Stimulated activated CD4-positive, alpha-beta T cell treated with anti-CD3 and anti-CD28 coated beads, Interleukin-1b, Interleukin-23, amount 100 ng/mL, for 1 hour (primary cell): ENCODE results near the gene KIRREL3.

Experiments
- DNase-seq, 2 donors: peaks; one replicate each; pipeline ENCODE4 v3.0.0-alpha.2; 2020; ENCODE audit warnings: low read depth in 2 of 2

The KIRREL3 gene

GRCh38 chr11:126578426-126578825 lies 422.1 kb downstream of the KIRREL3 start:
- no peak for DNase-seq

DNA sequence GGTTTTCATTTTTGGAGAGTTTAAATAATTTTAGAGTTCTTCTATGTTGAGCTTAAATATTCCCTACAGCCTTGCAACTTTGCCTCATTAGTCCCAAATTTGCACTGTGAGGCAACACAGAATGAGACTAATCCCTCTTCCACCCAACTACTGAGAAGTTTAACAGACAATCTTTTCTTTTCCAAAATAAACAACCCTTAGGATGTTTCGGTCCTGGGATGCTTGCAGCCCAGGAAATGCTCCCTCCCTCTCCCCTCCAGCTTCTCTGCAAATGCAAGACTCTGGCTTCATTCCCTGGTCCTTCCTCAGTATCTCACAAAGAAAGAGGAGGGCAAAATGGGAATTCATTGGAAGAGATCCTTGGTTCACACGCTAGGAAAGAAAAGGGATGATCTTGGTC lies 422.5 kb downstream of the KIRREL3 start:
- DNase-seq = no peak

DNA sequence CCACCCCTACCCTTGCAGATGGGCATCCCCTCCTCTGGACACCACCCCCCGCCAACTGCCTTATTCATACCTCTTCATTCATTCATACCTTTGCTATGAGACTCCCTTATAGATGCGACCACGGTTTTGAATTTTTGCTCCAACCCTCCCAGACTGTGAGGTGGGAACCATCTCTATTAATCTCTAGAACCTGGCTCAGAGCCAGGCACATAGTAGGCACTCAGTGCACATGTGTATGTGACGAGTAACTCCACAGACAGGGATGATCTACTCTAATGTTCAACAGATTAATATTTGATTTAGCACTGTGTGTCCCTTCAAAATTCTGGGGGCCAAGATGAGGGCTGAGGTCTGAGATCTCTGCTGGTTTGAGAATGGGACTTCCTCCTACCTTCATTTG lies 424.7 kb downstream of the KIRREL3 start:
- DNase-seq = no peak

GRCh38 chr11:126573325-126573978 lies 427.1 kb downstream of the KIRREL3 start:
- no peak for DNase-seq

DNA sequence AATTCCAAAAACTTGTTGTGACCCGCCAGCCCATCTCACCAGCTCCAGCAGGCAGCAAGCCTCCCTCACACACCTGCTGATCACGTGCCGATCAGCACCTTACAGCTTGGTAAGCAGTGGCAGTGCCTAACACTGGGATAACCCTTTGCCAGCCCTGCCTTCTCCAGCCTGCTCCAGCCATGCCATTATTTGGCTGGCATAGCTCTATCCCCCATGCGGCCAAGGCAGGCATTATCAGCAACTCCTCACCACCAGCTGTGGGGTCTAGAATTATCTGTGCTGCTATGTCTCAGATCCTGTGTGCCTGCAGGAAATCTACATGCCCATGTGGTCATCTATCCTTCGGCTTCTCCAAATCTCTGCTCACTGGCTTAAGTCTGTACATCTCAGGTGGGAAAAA lies 430.1 kb downstream of the KIRREL3 start:
- no peak for DNase-seq

DNA sequence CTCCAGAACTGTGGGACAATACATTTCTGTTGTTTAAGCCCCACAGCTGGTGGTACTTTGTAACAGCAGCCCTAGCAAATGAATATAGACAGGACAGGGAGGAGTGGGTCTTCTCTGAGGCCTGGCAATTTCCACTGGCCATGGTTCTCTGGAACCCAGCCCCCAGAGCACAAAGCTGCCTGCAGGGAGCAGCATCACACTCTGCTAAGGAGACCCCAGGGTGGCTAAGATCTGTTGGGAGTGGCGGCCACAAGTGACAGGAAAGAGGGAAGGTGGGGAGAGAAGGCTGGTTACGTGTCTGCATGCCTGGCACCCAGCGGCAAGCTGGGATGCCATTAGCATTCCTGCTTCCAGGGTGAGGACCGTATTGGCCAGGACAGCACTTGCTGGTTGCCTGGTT lies 433.2 kb downstream of the KIRREL3 start:
- no peak for DNase-seq

- no peak for DNase-seq
Measured at GRCh38 chr11:126564566-126564965, 436.0 kb downstream of the KIRREL3 start.

GRCh38 chr11:126561327-126561893 lies 439.2 kb downstream of the KIRREL3 start:
- DNase-seq = no peak

- no peak for DNase-seq
Measured at GRCh38 chr11:126560221-126560620, 440.3 kb downstream of the KIRREL3 start.

DNA sequence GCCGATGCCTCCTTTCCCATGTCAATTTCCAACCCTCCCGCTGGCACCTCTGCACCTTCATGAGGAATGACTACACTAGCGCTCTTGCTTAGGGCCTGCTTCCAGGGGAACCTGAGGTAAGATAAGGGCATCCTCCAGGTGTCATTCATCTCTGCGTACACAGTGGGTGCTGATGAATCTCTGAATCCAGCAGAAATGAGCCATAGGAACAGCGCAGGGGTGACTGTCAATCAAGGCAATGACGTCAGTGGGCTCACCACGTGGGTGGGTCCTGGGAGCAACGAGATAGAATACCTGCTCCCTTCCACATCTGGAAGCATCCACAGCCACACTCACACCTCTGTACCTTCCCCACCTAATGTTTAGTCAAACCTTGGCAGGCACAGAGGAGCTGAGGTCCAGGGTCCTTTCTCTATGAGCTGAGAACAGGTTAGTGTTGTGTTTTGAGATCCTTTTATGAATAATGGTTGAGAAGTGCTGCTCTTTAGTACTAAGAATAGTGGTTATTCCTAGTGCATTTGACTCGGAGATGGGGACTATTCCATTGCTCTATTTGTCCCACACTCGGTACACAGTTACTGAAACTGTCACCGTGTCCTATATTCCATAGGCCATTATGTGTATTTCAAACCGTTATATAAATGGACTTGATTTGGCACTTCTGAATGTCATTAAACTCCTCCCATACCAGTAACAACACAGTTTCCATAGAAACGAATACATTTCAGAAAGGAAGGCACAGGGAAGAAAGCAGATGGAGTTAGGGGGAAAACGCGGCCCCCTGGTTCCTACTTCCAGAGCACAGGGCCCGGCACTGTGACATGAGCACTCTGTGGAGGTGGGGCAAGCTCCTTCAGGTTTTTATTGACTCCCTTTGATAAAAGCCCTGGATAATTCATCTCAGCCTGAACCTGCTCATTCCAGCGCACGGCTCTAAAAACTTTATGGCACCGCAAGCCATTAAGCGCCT lies 451.7 kb downstream of the KIRREL3 start:
- DNase-seq = no peak

- DNase-seq = no peak
Measured at GRCh38 chr11:126547691-126548090, 452.9 kb downstream of the KIRREL3 start.

DNA sequence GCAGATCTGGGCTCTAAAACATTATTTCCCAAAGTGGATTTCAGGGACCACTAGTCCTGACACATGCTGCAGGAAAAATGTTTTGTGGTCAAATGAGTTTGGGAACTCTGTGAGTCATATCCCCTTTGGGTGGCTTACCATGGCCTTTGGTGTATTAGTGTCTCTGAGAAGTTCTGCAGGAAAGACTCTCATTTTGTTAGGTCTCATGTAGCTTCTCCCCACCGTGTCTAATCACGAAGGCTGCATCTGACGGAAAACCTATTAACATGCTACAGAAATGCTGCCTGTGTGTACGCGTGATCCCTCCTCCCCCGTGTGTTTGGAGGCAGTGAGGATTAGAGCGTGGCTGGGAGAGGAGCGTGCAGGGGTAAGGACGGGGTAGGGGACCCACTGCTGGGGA lies 453.4 kb downstream of the KIRREL3 start:
- no peak for DNase-seq

- DNase-seq = no peak
Measured at GRCh38 chr11:126546694-126547093, 453.9 kb downstream of the KIRREL3 start.

GRCh38 chr11:126546191-126546590 lies 454.4 kb downstream of the KIRREL3 start:
- DNase-seq = no peak

GRCh38 chr11:126545057-126545555 lies 455.5 kb downstream of the KIRREL3 start:
- no peak for DNase-seq

GRCh38 chr11:126544108-126545056 lies 456.2 kb downstream of the KIRREL3 start:
- DNase-seq = no peak

DNA sequence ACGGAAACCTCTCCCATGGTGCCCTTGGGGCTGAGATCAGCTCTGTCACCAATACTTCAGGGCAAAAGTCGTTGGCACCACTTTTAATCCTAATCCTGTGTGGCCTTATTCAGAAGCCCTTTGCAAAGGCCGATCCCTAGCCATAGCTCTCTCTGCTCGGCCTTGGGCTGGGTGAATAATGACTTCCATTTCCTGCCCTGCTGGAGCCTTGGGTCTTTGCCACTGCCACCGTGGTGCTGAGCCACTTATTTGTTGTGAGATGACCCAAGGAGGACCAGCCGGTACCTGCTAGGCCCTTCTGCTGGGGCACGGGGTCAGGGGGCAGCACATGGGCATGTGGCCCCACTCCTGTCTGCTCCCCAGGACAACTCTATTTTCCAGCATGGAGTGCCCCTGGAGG lies 456.9 kb downstream of the KIRREL3 start:
- DNase-seq = no peak

DNA sequence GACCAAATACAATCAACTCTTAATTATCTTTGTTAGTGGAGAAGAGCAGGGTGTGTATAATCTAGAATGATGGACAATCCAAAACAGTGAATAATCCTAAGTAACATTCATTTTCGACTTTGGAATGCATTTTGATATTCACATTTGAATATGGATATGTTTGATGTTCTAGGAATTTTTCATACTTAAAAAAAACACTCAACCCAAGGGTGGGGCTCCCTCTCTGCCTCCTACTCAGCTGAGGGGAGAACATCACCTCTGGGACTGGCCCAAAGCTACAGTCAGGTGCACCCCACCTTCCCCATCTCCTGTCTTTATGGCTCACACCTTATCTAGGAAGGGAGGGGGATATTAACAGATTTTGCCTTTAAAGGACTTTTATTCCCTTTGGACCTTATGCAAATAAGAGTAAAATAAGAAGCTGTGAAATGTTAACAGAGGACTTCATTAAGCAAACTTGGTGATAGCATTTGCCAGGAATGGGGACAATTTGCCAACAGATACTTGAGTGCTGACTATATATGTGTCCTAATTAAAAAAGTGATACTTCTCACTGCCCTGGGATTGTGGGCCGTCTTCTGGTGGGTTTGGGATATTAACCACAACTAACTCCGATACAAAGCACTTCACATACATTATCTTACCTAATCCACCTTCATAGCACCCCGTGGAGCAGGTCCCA lies 458.1 kb downstream of the KIRREL3 start:
- DNase-seq = no peak

- no peak for DNase-seq
Measured at GRCh38 chr11:126538071-126538470, 462.5 kb downstream of the KIRREL3 start.

DNA sequence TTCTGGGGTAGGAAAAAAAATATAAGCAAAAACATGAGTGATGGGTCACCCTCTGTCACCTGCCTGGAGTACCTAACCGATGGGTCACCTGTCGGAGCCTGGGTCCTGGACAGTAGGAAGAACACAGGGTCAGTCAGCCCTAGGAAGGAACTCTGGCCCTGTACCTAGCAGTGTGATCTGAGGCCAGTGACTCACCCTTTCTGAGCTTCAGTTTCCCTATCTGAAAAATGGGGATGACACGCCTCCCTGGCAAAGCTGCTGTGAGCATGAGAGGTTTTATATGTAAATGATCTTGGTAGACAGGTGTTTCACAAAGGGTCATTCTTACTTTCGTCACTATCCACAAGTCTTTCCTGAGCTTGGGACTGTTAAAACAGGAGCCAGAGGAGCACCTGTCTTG lies 463.1 kb downstream of the KIRREL3 start:
- DNase-seq = no peak
